Inferior parietal cortex (tissue), 1 donor: ENCODE data around the gene ATG5.
"Not testable (repeated sequence)": the region's sequence is repeated elsewhere in the genome, so short reads cannot be mapped to it uniquely, and the experiment has no call there.

Source experiments
- DNase-seq: peaks from one replicate; pipeline ENCODE4 v3.0.0-alpha.2; 2016; ENCODE audit errors: extremely low spot score

Gene ATG5

GRCh38 chr6:106257195-106257594 is 68.4 kb downstream of the ATG5 start:
- DNase-seq = no peak

- DNase-seq = no peak
These were observed 69.2 kb downstream of the ATG5 start for GRCh38 chr6:106256201-106256968.

- DNase-seq = no peak
These were observed 70.3 kb downstream of the ATG5 start for GRCh38 chr6:106255306-106255705.

GRCh38 chr6:106254636-106255035 is 70.9 kb downstream of the ATG5 start:
- no peak for DNase-seq

GRCh38 chr6:106253731-106254130 is 71.8 kb downstream of the ATG5 start:
- no peak for DNase-seq

- no peak for DNase-seq
These were observed 72.4 kb downstream of the ATG5 start for GRCh38 chr6:106253172-106253571.

- no peak for DNase-seq
These were observed 72.9 kb downstream of the ATG5 start for GRCh38 chr6:106252687-106253086.

GRCh38 chr6:106251531-106252255 is 73.9 kb downstream of the ATG5 start:
- not testable (repeated sequence) for DNase-seq

GRCh38 chr6:106250953-106251352 is 74.6 kb downstream of the ATG5 start:
- DNase-seq = no peak

GRCh38 chr6:106249658-106250057 is 75.9 kb downstream of the ATG5 start:
- DNase-seq = no peak

- DNase-seq = no peak
These were observed 77.8 kb downstream of the ATG5 start for GRCh38 chr6:106247733-106248132.

- no peak for DNase-seq
These were observed 78.3 kb downstream of the ATG5 start for GRCh38 chr6:106247293-106247692.

GRCh38 chr6:106244931-106245330 is 80.6 kb downstream of the ATG5 start:
- no peak for DNase-seq

- DNase-seq = no peak
These were observed 81.0 kb downstream of the ATG5 start for GRCh38 chr6:106244521-106244920.

GRCh38 chr6:106243261-106243660 is 82.3 kb downstream of the ATG5 start:
- no peak for DNase-seq

GRCh38 chr6:106241498-106241897 is 84.1 kb downstream of the ATG5 start:
- no peak for DNase-seq

GRCh38 chr6:106237286-106237685 is 88.3 kb downstream of the ATG5 start:
- no peak for DNase-seq

- DNase-seq = not testable (repeated sequence)
These were observed 95.6 kb downstream of the ATG5 start for GRCh38 chr6:106229876-106230445.

- no peak for DNase-seq
These were observed 97.7 kb downstream of the ATG5 start for GRCh38 chr6:106227612-106228507.

- DNase-seq = no peak
These were observed 98.9 kb downstream of the ATG5 start for GRCh38 chr6:106226676-106227075.

GRCh38 chr6:106225581-106225980 is 100.0 kb downstream of the ATG5 start:
- no peak for DNase-seq
